ENCODE data around the gene ANXA8. TPM values are rescaled to one million over a fixed set of nuclear protein-coding genes. Genes with fewer than 3 reads are reported as not detected.

The ANXA8 gene
- polyA plus RNA-seq, 1 donor from 2014 or later, result not detected

DNA sequence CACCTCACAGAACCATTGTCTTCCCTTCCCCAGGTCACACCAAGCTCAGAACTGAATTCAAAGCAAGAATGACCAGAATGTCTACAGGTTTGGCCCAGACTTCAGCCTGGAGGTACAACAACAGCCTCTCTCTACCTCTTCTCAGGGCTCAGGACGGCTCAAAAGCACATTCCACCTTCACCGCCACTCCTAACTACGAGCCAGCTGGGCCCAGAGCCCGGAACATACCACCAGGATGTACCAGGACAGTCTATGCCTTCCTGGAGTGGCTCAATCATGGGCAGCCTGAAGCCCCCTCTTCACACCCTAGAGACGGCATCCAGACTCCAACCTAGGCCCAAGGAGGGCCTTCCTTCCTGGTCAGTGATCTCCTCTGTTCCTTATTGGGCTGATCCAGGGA lies 41.6 kb downstream of the ANXA8 start:
- H3K9me3 ChIP-seq (ENCODE audit: low read length), result no peaks in the 10 kb centered on the region
- H3K79me2 ChIP-seq (replicated peaks; ENCODE audit: insufficient read depth, low read length), result no peaks in the 10 kb centered on the region
- H2AFZ ChIP-seq (ENCODE audit: low read depth, low read length), result no peak overlapping the region
- no peak overlapping the region for H3K9ac ChIP-seq (ENCODE audit: low read length)
- no peak overlapping the region for H3K4me3 ChIP-seq (ENCODE audit: low read length)
- no peaks in the 10 kb centered on the region for H3K9me2 ChIP-seq (ENCODE audit: insufficient read depth, low read length)
- no peaks in the 10 kb centered on the region for H4K20me1 ChIP-seq (ENCODE audit: insufficient read depth)
- H3K4me2 ChIP-seq (ENCODE audit: low read length), result no peak overlapping the region
- H3F3A ChIP-seq (ENCODE audit: insufficient read depth, low read length, poor library complexity, severe bottlenecking), result no peaks in the 10 kb centered on the region
- no peaks in the 10 kb centered on the region for H3K27me3 ChIP-seq (ENCODE audit: insufficient read depth, low read depth, low read length)
- no peak overlapping the region for H3K27ac ChIP-seq (ENCODE audit: low read length)
- no peak for TF ChIP-seq RAD21 (conservative IDR thresholded peaks at IDR 0.05)
- TF ChIP-seq TAF1 (IDR thresholded peaks at IDR 0.05; ENCODE audit: low read depth), result no peak
- TF ChIP-seq POLR2AphosphoS5 (IDR thresholded peaks at IDR 0.05), result no peak
- TF ChIP-seq MXI1 (conservative IDR thresholded peaks at IDR 0.05; ENCODE audit: poor library complexity, severe bottlenecking), result no peak
- no peak for TF ChIP-seq EP300 (conservative IDR thresholded peaks at IDR 0.05; ENCODE audit: poor library complexity, severe bottlenecking)
- no peak for TF ChIP-seq EZH2 (IDR thresholded peaks at IDR 0.05; ENCODE audit: borderline replicate concordance, insufficient read depth, low read length, poor library complexity, severe bottlenecking)
- TF ChIP-seq, protein P1, sequence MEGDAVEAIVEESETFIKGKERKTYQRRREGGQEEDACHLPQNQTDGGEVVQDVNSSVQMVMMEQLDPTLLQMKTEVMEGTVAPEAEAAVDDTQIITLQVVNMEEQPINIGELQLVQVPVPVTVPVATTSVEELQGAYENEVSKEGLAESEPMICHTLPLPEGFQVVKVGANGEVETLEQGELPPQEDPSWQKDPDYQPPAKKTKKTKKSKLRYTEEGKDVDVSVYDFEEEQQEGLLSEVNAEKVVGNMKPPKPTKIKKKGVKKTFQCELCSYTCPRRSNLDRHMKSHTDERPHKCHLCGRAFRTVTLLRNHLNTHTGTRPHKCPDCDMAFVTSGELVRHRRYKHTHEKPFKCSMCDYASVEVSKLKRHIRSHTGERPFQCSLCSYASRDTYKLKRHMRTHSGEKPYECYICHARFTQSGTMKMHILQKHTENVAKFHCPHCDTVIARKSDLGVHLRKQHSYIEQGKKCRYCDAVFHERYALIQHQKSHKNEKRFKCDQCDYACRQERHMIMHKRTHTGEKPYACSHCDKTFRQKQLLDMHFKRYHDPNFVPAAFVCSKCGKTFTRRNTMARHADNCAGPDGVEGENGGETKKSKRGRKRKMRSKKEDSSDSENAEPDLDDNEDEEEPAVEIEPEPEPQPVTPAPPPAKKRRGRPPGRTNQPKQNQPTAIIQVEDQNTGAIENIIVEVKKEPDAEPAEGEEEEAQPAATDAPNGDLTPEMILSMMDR (IDR thresholded peaks at IDR 0.05; ENCODE audit: poor library complexity, severe bottlenecking), result no peak
- TF ChIP-seq, protein P2, sequence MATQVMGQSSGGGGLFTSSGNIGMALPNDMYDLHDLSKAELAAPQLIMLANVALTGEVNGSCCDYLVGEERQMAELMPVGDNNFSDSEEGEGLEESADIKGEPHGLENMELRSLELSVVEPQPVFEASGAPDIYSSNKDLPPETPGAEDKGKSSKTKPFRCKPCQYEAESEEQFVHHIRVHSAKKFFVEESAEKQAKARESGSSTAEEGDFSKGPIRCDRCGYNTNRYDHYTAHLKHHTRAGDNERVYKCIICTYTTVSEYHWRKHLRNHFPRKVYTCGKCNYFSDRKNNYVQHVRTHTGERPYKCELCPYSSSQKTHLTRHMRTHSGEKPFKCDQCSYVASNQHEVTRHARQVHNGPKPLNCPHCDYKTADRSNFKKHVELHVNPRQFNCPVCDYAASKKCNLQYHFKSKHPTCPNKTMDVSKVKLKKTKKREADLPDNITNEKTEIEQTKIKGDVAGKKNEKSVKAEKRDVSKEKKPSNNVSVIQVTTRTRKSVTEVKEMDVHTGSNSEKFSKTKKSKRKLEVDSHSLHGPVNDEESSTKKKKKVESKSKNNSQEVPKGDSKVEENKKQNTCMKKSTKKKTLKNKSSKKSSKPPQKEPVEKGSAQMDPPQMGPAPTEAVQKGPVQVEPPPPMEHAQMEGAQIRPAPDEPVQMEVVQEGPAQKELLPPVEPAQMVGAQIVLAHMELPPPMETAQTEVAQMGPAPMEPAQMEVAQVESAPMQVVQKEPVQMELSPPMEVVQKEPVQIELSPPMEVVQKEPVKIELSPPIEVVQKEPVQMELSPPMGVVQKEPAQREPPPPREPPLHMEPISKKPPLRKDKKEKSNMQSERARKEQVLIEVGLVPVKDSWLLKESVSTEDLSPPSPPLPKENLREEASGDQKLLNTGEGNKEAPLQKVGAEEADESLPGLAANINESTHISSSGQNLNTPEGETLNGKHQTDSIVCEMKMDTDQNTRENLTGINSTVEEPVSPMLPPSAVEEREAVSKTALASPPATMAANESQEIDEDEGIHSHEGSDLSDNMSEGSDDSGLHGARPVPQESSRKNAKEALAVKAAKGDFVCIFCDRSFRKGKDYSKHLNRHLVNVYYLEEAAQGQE (IDR thresholded peaks at IDR 0.05; ENCODE audit: borderline replicate concordance), result no peak
- TF ChIP-seq SMC3 (conservative IDR thresholded peaks at IDR 0.05; ENCODE audit: poor library complexity), result no peak
- no peaks in the 10 kb centered on the region for H3K36me3 ChIP-seq (ENCODE audit: insufficient read depth, low read length)

DNA sequence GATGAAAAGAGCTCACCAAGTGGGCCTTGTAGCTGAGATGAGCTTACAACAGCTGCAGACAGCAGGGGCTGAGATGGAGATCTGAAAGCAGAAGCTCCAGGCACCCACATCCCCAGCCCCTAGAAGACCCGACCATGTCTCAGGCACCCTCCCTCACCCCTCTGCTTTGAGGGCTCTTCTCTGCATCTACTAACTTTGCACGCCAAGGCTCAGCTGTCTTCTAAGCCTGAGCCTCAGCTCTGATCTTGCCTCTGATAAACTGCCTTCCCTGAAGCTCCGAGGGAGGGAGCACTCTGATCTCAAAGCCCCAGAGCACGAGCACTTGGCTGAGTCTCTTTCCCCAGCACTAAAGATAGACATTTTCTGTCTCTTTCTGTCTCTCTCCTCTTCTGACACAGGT lies 42.0 kb downstream of the ANXA8 start:
- no peaks in the 10 kb centered on the region for H3K9me2 ChIP-seq (ENCODE audit: insufficient read depth, low read length)
- TF ChIP-seq POLR2AphosphoS5 (IDR thresholded peaks at IDR 0.05), result no peak

DNA sequence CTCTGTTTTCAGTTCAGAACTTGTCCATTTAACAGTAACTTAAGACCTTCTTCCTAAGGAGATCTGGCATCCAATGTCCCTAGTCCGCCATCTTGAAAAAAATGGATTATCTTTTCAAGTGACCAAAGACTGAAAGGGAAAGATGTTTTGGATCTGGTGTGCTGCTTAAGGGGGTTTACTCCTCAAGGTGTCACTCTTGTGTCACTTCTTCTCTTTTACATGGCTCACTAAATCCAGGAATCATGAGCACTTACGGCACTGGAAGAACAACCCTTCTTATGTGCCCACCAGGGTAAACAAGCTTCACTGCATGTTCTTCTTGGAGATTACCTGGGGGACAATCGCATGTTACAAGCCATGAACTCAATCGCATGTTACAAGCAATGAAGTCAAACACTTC lies 43.7 kb downstream of the ANXA8 start:
- Histone ChIP-seq H3K36me3 (ENCODE audit: insufficient read depth, low read length) (no peaks in the 10 kb centered on the region), H3F3A (ENCODE audit: insufficient read depth, low read length, poor library complexity, severe bottlenecking) (no peaks in the 10 kb centered on the region), H3K4me3 (ENCODE audit: low read length) (no peak overlapping the region), H3K9me2 (ENCODE audit: insufficient read depth, low read length) (no peaks in the 10 kb centered on the region), H3K9ac (ENCODE audit: low read length) (no peak overlapping the region), H3K27me3 (ENCODE audit: insufficient read depth, low read depth, low read length) (no peaks in the 10 kb centered on the region), H2AFZ (ENCODE audit: low read depth, low read length) (no peak overlapping the region), H3K27ac (ENCODE audit: low read length) (no peak overlapping the region), H4K20me1 (ENCODE audit: insufficient read depth) (no peaks in the 10 kb centered on the region), H3K79me2 (replicated peaks; ENCODE audit: insufficient read depth, low read length) (no peaks in the 10 kb centered on the region), H3K4me2 (ENCODE audit: low read length) (no peak overlapping the region), H3K9me3 (ENCODE audit: low read length) (no peaks in the 10 kb centered on the region)
- TF ChIP-seq EP300 (conservative IDR thresholded peaks at IDR 0.05; ENCODE audit: poor library complexity, severe bottlenecking) (no peak), RAD21 (conservative IDR thresholded peaks at IDR 0.05) (no peak), POLR2AphosphoS5 (IDR thresholded peaks at IDR 0.05) (no peak), EZH2 (IDR thresholded peaks at IDR 0.05; ENCODE audit: borderline replicate concordance, insufficient read depth, low read length, poor library complexity, severe bottlenecking) (no peak), SMC3 (conservative IDR thresholded peaks at IDR 0.05; ENCODE audit: poor library complexity) (no peak), TAF1 (IDR thresholded peaks at IDR 0.05; ENCODE audit: low read depth) (no peak), MXI1 (conservative IDR thresholded peaks at IDR 0.05; ENCODE audit: poor library complexity, severe bottlenecking) (no peak)
- TF ChIP-seq, protein P1 (IDR thresholded peaks at IDR 0.05; ENCODE audit: poor library complexity, severe bottlenecking), result no peak
- TF ChIP-seq, protein P2 (IDR thresholded peaks at IDR 0.05; ENCODE audit: borderline replicate concordance), result no peak

More for the DNA sequence above, 42.0 kb downstream of the ANXA8 start:
- no peaks in the 10 kb centered on the region for H3K79me2 ChIP-seq (replicated peaks; ENCODE audit: insufficient read depth, low read length)
- H3K27ac ChIP-seq (ENCODE audit: low read length), result no peak overlapping the region
- no peak overlapping the region for H3K9ac ChIP-seq (ENCODE audit: low read length)
- H4K20me1 ChIP-seq (ENCODE audit: insufficient read depth), result no peaks in the 10 kb centered on the region
- H2AFZ ChIP-seq (ENCODE audit: low read depth, low read length), result no peak overlapping the region
- H3K4me2 ChIP-seq (ENCODE audit: low read length), result no peak overlapping the region
- H3K36me3 ChIP-seq (ENCODE audit: insufficient read depth, low read length), result no peaks in the 10 kb centered on the region
- H3K27me3 ChIP-seq (ENCODE audit: insufficient read depth, low read depth, low read length), result no peaks in the 10 kb centered on the region
- H3F3A ChIP-seq (ENCODE audit: insufficient read depth, low read length, poor library complexity, severe bottlenecking), result no peaks in the 10 kb centered on the region
- H3K9me3 ChIP-seq (ENCODE audit: low read length), result no peaks in the 10 kb centered on the region
- H3K4me3 ChIP-seq (ENCODE audit: low read length), result no peak overlapping the region

All from neural cell (in vitro differentiated cells).